ENCODE measurements around the gene COG4.

DNA sequence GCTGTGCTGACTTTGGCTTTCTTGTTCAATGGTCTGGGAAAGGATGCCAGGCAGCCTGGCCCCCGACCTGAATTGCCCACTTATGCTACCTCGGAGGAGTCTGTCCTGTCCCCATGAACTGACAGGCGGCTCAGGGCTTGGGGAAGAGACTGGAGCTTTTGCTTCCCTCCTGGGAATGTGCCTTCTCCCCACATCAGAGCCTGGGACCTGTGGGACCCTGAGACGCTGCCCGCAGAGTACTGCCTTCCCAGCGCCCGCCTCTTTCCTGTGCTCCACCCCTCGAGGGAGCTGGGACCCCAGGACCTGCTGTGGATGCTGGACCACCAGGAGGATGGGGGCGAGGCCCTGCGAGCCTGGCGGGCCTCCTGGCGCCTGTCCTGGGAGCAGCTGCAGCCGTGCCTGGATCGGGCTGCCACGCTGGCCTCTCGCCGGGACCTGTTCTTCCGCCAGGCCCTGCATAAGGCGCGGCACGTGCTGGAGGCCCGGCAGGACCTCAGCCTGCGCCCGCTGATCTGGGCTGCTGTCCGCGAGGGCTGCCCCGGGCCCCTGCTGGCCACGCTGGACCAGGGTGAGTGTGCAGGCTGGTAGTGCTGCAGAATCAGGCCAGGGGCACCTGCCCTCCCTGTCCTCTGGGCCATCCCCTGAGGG lies 50.4 kb downstream of the COG4 start:
- TF ChIP-seq TAF1 (IDR thresholded peaks at IDR 0.05; ENCODE audit: borderline replicate concordance, insufficient read depth, low read length) (no peak), SIN3A (IDR thresholded peaks at IDR 0.05; ENCODE audit: borderline replicate concordance, insufficient read depth, low read length) (no peak)
- TF ChIP-seq, protein P1, sequence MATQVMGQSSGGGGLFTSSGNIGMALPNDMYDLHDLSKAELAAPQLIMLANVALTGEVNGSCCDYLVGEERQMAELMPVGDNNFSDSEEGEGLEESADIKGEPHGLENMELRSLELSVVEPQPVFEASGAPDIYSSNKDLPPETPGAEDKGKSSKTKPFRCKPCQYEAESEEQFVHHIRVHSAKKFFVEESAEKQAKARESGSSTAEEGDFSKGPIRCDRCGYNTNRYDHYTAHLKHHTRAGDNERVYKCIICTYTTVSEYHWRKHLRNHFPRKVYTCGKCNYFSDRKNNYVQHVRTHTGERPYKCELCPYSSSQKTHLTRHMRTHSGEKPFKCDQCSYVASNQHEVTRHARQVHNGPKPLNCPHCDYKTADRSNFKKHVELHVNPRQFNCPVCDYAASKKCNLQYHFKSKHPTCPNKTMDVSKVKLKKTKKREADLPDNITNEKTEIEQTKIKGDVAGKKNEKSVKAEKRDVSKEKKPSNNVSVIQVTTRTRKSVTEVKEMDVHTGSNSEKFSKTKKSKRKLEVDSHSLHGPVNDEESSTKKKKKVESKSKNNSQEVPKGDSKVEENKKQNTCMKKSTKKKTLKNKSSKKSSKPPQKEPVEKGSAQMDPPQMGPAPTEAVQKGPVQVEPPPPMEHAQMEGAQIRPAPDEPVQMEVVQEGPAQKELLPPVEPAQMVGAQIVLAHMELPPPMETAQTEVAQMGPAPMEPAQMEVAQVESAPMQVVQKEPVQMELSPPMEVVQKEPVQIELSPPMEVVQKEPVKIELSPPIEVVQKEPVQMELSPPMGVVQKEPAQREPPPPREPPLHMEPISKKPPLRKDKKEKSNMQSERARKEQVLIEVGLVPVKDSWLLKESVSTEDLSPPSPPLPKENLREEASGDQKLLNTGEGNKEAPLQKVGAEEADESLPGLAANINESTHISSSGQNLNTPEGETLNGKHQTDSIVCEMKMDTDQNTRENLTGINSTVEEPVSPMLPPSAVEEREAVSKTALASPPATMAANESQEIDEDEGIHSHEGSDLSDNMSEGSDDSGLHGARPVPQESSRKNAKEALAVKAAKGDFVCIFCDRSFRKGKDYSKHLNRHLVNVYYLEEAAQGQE (IDR thresholded peaks at IDR 0.05; ENCODE audit: insufficient read depth in 1 of 2, low read depth in 2 of 2, low read length in 2 of 2) = no peak
